ENCODE results near the gene SKIC3.

The SKIC3 gene

DNA sequence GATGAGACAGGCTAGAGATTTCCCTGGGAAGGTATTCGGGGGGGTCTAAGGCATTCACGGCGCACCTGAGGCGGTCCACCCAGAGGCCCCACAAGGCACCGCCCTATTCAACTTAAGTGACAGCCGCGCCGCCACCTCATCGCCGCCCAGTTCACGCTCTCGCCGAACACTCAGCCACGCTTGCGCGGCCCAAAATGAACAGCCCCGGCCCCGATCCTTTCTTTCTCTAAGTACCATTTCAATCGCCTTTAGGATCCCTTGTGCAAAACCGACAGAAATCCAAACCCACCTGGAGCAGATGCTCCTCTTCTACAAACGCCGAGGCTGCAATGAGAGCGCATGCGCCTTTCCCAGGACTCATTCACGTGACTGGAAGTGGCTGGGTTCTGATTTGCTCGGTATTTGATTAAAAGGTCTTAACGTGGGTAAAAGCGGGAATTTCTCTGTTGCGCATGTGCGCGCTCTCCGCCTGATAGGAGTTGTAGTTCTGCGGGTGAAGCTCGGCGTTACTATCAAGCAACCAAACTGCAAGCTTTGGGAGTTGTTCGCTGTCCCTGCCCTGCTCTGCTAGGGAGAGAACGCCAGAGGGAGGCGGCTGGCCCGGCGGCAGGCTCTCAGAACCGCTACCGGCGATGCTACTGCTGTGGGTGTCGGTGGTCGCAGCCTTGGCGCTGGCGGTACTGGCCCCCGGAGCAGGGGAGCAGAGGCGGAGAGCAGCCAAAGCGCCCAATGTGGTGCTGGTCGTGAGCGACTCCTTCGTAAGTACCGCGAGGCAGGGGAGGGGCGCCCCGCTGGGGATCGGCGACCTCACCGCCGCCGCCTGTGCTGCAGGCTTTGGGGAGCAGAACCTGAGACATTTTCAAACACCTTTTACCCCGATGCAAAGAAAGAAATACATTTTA lies at the start of gene SKIC3, which contains the start of gene ARSK:
TSS of gene SKIC3 (minus strand) at position 331 of the 902 bp plus-strand sequence. CDS start 7,827 bp downstream, outside the sequence.
TSS of gene ARSK (plus strand) at position 455 of the 902 bp plus-strand sequence. CDS start at position 633, 178 bp downstream.
- DNase-seq (ENCODE audit: low spot score): peak; percentile 97

DNA sequence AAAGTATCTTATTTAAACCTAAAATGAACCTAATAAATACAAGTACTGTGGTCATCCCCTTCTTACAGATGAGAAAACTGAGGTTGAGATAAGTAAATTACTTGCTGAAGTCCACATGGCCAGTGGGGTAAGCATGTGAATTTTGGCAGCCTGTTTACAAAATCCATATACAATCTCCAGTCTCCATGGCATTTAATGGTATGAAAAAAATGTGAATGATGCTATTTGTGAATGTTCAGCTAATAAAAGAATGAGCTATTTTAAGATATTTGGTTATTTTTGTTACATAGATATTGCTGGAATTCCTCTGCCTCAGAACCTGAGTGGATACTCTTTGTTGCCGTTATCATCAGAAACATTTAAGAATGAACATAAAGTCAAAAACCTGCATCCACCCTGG lies 45.8 kb upstream of the SKIC3 start:
- DNase-seq (ENCODE audit: low spot score): no peak

DNA sequence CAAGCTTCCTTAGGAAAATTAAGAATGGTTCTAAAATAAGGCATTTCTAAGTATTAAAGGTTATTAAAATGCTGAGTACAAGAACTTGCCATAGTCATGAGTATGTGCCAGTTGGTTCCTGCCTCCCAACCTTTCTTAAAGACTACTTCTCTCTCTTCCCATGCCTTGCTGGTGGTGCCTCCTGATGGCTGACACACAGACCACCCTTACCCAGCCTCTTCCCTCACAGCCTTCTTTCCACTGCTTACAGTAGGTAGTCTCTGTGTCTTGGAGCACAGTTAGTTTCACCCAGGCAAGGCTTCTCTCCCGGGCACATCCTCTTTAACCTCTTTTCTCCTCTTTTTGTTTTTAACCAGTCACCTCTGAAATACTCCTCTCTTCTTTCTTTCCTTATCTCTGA lies 44.5 kb upstream of the SKIC3 start:
- no peak for DNase-seq (ENCODE audit: low spot score)

DNA sequence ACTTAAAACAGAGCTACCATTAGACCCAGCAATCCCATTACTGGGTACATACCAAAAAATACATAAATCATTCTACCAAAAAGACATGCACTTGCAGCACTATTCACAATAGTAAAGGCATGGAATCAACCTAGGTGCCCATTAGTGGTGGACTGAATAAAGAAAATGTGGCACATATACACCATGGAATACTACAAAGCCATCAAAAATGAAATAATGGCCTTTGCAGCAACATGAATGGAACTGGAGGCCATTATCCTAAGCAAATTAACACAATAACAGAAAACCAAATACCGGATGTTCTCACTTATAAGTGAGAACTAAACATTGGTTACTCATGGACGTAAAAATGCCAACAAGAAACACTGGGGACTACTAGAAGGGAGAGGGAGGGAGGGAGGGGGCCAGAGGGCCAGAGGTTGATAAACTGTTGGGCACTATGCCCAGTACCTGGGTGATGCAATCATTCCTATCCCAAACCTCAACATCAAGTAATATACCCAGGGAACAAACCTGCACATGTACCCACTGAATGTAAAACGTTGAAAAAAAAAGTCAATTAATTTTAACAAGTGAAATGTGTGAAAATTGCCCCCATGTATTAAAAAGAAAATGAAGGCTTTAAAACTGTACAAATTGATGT lies 40.6 kb upstream of the SKIC3 start:
- no peak for DNase-seq (ENCODE audit: low spot score)

DNA sequence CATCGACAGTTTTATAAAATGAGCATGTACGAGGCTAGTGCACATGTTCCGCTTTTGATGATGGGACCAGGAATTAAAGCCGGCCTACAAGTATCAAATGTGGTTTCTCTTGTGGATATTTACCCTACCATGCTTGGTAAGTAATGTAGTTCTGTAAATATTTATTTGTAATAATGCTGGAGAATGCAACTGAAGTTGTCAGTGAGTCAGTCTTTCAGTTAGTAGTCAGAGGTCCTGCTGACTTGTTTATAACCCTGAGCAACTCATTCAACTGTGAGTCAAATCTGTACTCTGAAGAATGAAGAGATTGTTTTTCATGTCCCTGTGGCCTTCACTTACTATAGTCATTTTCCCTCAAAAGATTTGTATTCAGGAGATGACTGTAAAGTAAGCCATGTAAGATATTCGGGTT lies 36.7 kb upstream of the SKIC3 start:
- no peak for DNase-seq (ENCODE audit: low spot score)

DNA sequence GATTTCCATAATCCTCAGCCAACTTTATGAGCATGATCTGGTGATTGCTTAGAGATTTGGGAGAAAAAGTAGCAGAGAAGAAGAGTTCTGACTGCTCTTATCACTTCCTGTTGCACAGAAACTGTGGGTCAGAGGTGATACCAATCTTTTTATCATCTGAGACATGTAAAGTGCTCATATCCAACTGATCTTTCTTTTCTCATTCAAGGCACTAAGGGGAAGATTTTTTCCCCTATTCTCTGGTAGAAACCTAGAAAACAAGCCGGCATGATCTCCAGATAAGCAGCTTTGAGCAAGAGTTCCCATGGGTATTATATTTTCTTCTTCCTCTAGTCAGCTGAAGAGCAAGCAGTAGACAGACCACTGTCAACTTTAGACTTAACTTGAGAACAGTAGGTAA lies 36.1 kb upstream of the SKIC3 start:
- no peak for DNase-seq (ENCODE audit: low spot score)

DNA sequence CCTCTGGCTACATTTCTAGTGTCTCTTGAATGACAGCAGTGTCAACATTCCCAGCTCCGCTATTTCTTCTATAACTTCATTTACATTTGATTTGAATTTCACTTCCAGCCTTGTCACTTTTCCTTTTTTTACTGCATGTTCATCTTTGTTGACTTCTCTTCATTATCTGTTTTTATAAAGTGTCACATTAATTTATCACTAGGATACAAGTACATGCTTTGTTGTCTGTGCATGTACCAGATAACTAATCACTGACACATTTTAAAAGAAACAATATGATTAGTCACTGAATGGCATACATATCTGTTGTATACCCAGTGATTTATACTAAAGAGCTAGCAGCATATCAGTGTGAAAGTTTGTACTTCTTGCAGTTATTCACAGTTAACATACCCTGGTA lies 29.2 kb upstream of the SKIC3 start:
- no peak for DNase-seq (ENCODE audit: low spot score)

DNA sequence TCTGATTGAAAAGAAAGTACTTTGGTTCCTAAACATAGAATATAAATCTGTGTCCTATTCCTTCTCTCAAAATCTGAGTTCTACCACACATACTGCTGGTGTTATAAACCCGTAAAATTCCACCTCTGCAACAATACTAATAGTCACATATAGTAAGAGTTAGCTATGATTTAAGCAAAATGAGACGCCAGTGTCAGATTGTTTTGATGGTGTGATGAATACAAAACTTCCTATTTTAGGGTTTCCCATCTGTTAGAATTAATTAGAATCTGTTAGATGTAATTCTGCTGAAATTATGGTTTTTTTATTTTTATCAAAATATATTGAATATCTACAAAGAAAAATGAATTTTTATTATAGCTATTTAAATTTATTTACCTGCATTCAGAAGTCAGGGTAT lies 26.8 kb upstream of the SKIC3 start:
- no peak for DNase-seq (ENCODE audit: low spot score)

DNA sequence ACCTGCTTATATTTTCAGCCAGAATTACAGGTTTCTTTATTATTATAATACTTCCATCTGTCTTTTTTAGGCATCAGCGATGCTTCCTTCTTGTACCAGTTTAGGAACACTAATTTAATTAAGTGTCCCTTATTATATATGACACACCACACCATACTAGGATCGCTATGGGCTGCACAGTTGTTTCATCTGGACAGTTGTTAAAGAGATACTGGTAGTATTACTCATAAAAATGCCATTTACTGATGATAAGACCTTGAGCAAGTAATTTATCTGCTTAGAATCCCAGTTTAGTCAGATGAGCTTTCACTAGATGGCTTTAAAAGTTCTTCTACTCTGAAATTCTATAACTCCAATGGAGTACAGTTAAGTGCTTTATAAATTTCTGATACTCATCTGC lies 17.2 kb upstream of the SKIC3 start:
- DNase-seq (ENCODE audit: low spot score): no peak

DNA sequence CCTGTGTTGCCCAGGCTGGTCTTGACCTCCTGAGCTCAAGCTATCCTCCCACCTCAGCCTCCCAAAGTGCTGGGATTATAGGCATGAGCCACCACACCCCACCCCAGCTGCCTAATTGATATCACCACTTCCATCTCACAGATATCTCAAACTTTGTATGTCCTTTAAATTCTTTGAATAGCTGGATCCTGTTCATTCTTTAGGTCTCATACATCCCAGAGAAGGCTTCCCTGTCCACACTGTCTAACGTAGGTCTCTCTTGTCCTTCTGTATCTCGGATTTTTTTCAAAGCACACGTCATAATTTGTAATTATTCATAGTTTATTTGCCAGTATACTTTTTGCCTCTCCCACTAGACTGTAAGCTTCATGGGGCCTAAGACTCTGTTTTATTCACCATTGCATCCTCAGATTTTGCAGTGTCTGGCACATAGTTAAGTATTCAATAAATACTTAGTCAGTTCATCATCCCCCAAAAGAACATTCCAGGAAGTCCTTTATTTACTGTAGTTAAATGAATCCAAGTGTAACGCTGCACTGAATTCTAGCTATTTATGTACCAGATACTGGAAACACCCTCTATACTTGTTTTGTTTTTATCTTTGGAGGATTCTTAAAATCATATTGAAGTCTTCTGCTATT lies 10.6 kb upstream of the SKIC3 start:
- DNase-seq (ENCODE audit: low spot score): no peak

DNA sequence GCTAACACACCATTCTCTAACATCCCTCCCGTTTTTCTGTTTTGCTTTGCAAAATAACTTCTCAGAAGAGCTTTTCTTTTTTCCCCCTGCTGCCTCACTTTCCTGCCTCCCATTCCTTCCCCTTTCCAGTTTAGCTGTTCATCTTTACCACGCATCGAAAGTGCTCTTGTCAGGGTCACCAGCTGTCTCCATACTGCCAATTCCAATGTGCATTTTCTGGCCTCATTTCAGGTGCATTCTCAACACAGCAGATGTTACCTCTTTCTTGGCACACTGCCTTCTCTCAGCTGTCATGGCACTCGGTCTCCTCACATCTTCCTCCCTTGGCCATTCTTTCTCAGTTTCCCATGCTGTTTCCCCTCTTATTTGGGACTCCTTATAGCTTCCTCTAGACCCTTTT lies 9.7 kb upstream of the SKIC3 start:
- DNase-seq (ENCODE audit: low spot score): no peak

DNA sequence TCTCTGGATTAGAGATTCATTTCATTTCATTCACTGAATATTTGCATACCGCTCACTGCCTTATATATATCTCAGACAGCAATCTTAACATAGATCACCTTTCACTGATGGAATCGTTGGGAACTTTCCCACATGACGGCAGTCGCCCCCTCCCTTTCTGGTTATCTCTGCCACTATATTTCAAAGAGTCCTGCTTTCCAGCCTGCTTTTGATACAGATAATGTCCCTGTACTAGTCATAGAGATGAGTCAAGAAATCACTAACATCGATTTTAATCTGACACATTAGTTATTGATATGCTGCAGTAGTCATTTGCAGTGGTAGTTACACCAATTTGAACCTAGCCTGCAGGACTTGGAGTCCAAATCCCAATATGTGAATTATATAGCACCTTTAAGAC lies 8.6 kb upstream of the SKIC3 start:
- DNase-seq (ENCODE audit: low spot score): no peak

DNA sequence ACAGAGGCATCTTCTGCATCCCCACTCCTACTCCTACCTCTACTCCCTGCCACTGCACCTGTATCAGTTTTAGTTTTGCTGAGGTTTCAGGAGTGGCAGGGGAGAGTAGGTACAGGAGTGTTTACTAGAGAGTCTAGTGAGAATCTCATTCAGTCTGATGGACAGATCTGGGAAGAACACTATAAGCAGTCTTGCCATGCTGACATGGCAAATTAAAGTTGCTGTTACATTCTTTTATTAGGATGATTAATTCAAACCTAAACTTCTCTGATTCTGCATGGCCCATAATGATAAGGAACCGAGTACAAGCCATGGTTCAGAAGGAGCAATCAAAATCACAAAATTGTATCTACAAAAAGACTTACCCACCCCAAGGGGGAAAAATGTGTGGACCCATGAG lies 7.5 kb upstream of the SKIC3 start:
- DNase-seq (ENCODE audit: low spot score): no peak

DNA sequence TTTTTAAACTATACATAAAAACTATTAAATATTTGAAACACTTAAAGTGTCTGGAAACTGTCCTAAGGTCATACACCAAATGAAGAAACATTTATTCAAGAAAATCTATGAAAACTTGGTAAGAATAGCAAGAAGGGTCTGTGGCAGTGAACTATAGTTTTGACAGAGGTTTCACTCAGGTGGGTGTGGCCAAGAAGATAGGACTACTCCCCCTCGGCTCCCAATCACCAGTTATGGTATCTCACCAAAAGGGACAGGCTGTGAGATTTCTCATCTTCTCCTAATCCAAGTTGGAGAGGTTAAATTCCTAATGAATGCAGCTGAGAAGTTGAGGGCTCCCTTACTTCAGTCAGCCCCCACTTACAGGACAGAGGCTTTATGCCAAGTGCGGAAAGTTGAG lies 3.1 kb upstream of the SKIC3 start:
- no peak for DNase-seq (ENCODE audit: low spot score)

DNA sequence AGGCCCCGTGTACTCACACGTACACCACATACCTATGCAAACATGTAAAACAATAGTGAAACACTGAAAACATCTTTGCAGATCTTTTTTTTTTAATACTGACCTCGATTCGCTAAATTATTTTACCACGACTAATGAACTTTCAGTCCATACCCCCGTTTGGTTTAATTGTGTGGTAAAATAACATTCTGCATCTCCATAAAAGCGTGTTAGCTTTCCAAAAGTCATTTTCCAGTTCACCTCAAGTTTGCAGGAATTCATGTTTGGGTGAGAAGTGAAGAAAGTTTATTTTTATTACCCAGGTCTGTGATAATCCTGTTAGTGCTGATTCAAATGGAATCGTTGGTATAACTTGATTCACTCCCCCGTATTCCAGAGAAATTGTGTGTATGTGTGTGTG lies 776 bp upstream of the SKIC3 start:
- no peak for DNase-seq (ENCODE audit: low spot score)

DNA sequence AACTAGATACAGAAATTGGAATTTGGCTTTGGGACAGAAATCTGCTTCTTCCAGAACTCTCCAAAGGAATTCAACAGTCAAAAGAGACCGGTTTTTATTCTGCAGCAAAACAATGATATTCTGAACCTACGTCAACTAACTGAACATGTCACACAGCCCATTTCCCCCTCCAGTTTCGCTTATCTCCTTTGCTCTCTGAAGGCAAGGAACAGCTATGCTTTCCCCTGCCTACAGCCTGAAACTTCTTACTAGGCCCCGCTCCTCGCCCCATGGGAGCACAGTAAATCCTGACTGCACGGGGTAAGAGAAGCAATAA lies 488 bp downstream of the SKIC3 start:
- no peak for DNase-seq (ENCODE audit: low spot score)

DNA sequence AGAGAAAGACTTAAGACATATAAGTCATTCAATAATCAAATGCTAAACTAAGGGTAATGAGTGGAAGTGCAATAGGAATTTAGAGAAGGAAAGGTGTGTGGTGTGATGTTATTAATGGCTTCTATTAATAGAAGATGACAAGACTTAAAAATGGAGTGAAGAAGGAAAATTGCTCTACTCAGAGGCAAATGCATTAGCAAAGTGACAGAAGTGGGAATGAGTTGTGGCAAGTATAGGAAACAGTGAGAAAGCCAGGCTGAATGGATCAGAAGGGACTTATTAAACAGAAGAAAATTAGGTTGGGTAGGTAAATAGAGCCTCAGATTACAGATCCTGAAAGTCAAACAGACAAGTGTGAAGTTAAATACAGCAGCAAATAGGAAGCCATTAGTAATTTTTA lies 5.7 kb downstream of the SKIC3 start:
- no peak for DNase-seq (ENCODE audit: low spot score)

DNA sequence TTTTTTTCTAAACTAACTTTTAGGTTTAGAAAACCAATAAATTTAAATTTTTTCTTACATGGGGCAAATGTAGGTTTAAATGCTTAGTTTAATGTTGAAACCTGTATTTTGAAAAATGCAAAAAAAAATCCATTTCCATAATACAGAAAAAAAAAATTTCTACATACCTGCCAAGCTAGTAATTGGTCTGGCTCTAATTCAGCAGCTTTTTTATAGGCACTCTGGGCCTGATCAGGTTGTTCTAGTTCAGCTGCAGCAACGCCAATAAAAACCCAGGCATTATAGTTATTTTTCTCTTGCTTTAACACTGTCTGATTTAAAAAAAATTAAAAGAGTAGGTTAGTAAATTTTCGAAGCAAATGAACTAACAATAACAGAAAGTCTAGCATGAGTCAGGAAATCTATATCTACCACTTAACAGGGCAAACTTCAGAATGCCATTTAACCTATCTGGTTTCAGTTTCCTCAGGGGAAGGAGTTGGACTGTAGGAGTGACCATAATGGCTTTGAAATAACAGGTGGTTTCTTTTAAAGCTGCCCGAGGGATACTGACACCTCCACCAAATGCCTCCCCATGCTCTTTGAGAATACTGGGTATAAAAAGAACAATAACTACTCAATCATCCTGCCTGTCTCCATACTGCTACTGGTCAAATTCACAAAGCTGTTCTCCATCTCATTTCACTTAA lies 11.6 kb downstream of the SKIC3 start:
- DNase-seq (ENCODE audit: low spot score): no peak

DNA sequence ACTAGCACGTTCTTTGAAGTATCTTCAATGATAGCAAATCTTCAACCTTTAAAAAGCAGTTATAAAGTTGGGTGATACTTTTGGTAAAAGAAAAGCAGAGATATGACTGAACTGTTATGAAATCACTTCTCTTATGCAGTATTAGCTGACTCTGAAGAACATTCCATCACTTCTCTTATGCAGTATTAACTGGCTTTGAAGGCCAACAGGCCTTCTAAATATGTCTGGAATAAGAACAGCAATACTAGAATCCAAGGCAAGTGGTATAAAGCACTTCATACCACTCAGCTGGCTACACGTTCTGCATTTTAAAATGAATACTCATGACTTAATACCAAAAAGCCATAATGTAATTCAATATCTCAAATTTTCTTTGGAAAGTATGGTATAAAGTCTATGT lies 17.3 kb downstream of the SKIC3 start:
- no peak for DNase-seq (ENCODE audit: low spot score)

DNA sequence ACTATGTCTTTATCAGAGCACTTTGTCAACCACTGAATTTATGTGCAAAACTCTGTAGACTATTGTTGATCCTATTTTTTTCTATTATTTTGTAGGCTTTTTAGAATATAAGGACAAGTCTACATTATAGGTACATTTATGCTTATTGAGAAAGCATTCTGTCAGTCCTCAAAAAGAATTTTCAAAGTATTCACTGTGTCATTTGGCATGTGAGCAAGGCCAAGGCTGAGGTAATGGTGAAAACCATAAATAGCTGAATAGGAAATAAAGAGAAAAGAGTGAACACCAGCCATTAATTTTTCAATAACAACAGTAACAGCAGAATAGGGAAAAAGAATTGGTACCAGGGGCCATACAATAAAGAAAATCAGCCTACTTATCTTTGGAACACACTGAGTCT lies 21.0 kb downstream of the SKIC3 start:
- no peak for DNase-seq (ENCODE audit: low spot score)

DNA sequence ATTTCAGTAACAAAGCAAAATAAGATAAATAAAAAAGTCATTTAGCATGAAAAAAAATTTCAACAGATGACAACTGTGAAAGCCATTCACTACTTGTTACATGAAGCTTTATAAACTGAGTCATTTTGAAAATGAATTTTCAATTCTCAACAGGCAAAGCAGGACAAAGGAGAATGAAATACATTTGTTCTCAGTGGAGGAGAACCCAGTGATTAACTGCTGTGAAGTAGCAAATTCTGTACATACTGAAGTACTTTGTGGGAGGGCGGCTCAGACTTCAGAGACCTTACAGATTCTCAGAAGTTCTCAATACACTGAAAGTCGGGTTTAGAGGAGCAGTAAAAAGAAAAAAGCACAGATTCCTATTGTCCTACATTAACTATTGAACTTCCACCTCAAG lies 21.7 kb downstream of the SKIC3 start:
- no peak for DNase-seq (ENCODE audit: low spot score)

DNA sequence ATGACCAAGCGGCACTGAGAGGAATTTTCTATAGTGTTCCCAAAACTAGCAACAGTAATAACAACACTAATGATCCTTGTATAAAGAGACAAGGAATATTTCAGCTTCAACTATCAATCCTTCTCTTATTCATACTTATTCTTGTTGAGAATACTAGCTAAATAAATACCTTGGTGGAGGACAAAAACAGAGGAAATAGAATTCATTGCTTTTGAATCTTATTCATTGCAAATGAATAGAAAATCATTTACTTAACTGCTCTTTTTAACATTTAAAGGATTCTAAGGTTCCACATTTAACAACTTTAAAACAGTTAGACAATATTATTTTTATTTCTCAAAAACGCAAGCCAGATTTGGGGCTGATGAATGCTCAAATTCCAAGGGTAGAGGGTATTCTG lies 22.4 kb downstream of the SKIC3 start:
- no peak for DNase-seq (ENCODE audit: low spot score)

DNA sequence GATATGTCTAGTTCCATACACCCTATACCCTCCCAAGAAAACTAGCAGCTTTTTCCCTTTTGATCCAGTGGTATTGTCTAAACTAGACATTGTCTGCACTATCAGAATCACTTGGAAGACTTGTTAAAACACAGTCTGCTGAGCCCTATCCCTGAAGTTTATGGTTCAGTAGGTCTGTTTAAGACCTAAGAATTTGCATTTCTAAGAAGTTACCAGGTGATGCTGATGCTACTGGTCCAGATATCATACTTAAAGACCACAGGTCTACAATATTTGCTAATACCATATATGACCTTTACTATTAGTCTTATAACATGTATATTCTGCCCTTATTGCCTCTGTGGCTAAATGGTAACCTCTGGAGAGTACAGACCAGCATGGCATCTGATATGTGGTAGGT lies 23.3 kb downstream of the SKIC3 start:
- no peak for DNase-seq (ENCODE audit: low spot score)
